Measurements from ENCODE around the gene DIPK1B.

DNA sequence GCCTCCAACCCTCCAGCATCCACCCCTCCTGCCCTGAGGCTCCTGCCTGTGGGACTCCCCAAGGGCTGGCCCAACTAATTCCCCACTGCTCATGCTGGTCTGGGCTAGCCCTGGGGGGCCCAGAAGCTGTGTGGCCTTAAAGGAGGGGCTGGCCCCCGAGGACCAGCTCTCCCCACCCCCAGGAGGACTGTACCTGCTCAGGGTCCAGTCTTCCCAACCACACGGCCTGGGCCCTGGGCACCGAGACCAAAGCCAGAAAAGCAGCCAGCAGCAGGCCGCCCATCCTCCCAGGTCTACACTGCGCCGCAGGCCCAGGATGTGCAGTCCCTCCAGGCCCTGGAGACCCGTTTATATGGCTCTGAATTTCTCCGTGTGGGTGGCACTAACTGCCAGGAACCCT lies 35.8 kb downstream of the DIPK1B start, which contains the start of gene LCN6:
- TF ChIP-seq POLR2AphosphoS5 (IDR thresholded peaks at IDR 0.05; ENCODE audit: low read depth, low read length) (no peak), POLR2A (IDR thresholded peaks at IDR 0.05; ENCODE audit: low read depth, low read length) (no peak), TAF1 (IDR thresholded peaks at IDR 0.05; ENCODE audit: borderline replicate concordance, low read depth, low read length) (no peak)
